ENCODE results near the gene SMAD5.
A peak's percentile ranks its signal among the peaks of the same experiment; 100 is the strongest.

SMAD5 gene

DNA sequence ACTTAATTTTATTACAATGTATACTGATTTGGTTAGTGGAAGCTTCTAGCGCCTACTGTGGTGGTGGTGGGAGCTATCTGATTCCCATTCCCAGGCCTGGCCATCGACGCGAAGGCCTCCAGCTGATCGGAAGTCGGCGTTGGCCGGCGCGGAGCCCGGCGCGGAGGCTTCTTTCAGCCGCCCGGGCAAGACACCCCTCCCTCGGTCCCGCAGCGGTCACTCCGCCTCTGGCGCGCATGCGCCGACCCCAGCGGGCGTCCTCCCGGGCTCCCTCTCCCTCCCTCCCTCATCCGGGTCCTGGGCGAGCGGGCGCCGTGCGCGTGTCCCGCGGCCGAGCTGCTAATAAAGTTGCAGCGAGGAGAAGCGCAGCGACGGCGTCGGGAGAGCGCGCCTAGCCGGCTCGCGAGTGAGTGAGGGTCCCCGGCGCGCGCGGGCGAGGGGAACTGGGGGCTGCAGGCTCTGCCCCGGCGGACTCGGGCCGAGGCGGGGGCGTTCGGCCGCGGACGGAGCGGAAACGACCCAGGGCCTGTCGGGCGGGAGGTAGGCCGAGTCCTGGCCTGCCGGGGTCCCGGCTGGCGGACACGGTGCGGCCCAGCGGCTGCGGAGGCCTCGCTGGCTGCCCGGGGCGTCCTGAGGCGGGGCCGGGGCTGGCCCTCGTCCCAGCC, at the start of gene SMAD5:
SMAD5 (plus strand) TSS at position 289 of the 665 bp plus-strand sequence. CDS start 20,916 bp downstream, outside the sequence.
- peak; percentile 65 to 78 for DNase-seq (ENCODE audit: low read depth in 2 of 2)

DNA sequence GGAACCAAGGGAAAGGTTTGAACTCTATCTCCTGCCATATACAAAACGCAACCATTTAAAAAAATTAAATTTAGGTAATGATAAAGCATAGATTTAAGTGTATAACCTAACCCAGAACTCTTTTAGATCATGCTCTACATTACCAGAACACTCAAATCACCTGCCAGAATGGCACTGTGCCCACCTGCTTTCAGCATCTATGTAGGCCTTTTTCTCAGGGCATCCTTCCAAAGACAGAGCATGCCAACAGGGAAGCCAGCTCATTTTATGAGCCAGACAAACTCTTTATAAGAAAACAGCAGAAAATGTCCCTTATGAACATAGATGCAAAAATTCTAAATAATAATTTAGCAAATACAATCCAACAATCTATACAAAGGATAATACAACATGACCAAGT, 47.9 kb upstream of the SMAD5 start:
- DNase-seq (ENCODE audit: low read depth in 2 of 2): no peak

DNA sequence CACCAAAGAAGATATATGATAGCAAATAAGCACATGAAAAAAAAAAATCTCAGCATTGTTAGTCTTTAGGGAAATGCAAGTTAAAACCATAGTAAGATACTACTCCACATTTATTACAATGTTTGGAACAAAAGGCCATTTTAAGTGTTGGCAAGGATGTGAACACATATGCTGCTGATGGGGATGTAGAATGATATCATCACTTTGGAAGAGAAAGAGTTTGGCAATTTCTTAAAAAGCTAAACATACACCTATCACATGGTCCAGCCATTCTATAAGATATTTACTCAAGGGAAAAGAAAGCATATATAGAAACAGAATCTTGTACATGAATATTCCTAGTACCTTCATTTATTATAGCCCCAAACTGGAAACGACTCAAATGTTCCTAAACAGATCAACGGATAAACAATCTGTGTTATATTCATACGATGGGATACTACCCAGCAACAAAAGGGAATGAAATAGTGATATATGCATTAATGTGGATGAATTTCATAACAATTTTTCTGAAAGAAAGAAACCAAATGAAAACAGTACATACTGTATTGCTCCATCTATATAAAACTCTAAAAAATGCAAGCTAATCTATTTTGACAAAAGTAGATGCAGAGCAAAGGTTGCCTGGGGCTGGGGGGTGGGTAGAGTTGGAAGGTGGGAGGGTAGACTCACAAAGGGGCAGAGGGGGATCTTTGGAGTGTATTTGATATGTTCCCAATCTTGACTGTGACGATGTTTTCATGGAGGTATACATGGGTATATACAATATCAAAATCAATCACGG, 45.7 kb upstream of the SMAD5 start:
- no peak for DNase-seq (ENCODE audit: low read depth in 2 of 2)

DNA sequence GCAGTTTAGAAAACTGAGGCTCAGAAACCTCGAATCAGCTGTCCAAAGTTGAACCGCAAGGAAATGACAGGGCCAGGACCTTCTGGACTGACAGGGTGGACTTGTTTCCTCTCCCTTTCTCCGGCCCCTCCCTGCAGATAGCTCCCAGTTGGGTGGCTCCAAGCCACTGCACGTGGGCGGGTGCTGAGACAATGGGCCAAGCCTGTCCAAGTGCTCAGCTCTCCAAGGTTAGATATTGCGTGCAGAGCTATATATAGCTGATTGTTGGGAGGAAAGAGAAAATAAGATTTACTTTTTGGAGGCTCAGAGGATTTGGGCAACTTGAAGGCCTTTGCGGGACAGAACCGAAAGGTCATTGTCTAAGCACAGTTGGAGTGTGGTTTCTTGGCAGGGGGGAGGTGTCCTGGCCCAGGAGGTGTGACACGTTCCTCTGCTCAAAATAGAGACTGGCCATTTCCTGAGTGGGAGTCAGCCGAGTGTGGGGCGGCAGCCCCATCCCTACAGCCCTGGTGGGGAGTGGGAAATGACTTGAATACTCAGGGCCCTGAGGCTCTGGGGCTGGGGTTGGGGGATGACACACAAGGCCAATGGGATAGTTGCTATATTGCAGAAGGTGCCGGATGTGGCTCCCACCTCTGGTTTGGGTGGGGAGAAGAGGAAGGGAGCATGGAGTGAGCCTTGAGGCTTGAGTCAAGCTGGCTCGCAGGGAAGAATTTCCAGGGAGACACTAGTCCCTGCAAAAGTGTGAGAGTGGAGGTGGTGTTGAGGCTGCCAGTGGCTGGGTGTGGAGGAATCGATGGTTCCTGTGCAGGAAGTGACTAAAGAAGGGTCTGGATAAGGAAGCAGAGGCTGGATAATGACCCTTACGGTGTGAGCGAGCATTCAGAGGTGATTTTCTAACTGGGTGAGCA, 44.4 kb upstream of the SMAD5 start:
- DNase-seq (ENCODE audit: low read depth in 2 of 2): no peak

DNA sequence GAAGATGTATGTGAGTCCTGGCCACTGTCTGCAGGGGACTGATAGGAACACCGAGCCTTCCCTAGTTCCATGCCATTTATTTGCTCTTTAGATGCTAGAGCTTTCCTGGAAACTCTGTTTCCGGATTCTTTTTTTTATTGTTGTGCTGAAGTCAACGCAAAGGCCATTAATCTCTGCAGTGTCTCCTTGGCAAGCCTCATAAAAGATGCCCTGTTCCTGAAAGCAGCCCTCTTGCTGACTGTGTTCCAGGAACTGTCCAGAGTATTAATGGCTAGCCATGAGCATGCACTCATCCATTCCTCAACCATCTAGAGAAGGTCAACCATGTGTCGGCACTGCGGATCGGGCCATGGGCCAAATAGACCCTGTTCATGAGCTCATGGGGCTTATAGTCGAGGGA, 42.9 kb upstream of the SMAD5 start:
- DNase-seq (ENCODE audit: low read depth in 2 of 2): no peak

DNA sequence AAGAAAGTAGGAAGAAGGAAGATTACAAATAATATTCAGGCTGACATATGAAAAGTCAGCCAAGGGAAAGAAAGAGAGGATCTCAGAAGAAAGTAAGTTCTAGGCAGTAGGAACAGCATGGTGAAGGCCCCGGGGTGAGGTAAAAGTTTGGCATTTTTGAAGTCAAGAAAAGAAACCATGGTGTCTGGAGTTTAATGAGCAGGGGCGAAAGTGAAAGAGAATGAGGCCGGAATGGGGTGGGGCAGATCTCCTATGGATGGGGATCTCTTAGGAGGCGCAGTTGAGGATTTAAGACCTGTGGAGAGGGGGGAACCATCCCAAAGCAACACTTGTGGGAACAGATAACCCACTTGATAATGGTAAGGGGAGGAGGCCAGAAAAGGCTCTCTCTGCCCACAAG, 42.3 kb upstream of the SMAD5 start:
- DNase-seq (ENCODE audit: low read depth in 2 of 2): no peak

DNA sequence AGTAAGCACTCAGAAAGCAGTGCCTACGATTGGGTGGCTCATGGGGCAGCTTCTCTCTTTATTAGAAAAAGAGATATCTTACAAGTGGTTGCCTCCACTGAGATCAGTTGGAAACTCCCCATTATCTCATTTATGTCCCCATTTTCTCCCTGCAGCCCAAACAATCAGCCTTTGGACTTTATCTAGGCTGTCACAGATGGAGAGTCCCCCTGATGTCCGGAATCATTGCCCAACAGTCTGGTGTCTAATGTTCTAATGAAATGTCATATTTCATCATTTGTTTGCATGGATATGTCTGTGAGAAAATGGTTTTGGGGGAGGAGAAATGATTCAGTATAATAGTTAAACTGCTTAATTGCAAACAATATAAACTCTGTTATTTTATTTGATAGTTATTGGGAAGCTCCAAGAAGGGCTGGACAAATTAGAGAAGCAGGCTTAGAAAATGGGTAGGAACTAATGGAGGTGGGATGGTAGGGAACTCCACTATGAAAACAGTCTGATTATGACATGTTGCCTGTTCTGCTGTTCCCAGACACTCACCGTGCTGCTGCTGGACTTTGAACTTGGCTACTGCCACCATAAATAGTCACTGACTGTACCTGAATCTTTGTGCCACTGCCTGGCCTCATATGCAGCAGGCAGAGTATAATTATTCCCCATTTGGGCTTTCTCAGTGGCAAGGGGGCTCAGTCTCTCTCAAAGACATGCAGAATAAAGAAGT, 38.3 kb upstream of the SMAD5 start:
- no peak for DNase-seq (ENCODE audit: low read depth in 2 of 2)

DNA sequence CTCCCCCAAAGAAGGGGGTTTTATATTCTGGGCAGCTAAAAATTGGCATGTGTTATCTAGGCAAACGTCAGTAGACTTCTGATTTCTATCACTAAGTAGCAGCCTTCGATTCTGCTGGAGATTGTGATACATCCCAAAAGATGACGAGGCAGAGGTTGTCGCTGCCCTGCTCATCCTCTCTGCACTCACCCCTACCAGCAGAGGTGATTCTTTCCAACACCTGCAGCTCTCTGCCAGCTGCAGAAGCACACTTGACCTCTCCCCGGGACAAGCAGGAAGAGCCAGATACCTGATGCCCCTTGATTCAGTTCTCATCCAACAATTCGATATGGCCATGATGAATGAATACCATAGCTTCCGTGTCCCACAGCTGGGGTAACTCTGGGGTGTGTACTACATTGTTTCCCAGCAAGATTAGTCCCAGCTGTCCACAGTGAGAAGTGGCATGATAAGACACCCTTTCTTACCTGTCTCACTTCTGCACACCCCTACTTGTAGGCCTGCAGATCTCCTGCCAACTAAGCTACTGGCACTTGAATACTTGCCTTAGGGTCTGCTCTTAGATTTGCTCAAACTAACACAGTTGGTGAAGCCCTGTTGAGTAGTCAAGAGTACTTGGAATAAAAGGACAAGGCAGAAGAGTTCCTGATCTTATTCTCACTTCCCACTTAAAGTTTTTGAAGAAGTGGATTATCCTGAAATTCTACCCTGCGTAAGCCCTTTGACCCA, 37.6 kb upstream of the SMAD5 start:
- no peak for DNase-seq (ENCODE audit: low read depth in 2 of 2)

DNA sequence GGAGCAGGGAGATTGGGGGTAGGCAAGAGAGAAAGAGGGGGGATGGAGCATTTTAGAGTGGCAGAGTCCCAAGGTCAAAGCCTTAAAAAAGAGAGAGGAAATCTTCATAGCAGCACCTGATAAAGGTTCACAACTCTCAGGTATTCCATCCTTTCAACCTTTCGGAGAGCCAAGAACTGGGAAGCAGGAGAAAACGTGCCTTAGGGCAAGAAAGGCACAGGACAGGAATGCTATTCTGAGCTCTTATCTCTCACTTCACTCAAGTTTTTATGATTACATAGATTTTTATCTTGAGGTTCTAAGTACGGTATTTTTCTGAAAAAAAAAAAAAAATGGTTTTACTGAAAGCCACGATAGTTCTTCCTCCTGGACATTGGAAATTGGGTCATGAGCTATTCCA, 34.5 kb upstream of the SMAD5 start:
- no peak for DNase-seq (ENCODE audit: low read depth in 2 of 2)

DNA sequence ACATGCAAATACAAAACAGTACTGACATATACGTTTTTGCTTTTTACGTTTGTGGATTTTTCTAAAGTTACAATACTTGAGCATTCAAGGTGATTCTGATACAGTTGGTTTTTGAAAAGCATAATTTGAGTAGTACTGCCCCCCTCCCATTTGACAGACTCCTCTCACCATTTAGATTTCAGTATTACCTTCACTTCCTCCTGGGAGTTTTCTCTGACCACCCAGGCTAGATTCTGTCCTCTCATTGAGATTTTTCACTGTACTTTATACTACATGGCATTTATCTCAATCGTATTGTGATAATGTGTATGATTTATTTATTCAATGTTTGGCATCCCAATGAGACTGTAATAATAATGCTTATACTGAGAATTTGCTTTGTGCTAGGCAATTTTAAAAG, 32.8 kb upstream of the SMAD5 start:
- no peak for DNase-seq (ENCODE audit: low read depth in 2 of 2)

DNA sequence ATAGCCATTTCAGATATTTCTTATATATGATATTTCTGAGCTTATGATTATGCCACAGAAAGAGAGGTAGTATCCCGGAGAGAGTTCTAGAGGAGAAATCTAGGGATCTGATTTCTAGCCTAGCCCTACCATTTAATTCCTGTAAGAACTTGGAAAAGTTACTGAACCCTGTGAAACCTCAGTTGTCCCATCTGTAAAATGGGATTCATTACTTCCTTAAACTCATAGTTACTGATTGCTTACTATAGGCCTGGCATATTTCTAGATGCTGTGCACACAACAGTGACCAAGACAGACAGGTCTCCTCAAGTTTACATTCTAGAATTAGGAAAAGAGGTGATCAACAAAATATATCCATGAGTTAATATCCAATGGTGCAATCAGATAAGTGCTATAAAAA, 30.8 kb upstream of the SMAD5 start:
- DNase-seq (ENCODE audit: low read depth in 2 of 2): no peak

DNA sequence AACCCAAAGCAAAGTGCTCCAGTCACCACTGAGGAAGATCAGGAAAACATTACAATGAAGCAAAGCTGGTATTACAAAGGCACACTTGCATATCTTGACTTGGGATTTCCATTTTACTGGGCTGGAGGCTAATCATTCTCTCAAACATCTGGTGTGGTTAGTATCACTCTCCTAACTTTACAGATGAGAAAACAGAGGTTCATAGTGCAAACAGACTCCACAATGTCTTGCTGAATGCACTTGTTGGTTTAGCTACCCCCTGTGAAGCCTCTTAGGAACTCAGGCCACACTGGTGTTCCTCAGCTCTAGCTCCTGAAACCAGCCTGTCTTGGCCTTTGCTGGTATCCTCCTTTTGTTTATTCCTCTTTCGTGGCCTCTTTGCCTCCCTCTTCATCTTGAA, 29.5 kb upstream of the SMAD5 start:
- no peak for DNase-seq (ENCODE audit: low read depth in 2 of 2)

DNA sequence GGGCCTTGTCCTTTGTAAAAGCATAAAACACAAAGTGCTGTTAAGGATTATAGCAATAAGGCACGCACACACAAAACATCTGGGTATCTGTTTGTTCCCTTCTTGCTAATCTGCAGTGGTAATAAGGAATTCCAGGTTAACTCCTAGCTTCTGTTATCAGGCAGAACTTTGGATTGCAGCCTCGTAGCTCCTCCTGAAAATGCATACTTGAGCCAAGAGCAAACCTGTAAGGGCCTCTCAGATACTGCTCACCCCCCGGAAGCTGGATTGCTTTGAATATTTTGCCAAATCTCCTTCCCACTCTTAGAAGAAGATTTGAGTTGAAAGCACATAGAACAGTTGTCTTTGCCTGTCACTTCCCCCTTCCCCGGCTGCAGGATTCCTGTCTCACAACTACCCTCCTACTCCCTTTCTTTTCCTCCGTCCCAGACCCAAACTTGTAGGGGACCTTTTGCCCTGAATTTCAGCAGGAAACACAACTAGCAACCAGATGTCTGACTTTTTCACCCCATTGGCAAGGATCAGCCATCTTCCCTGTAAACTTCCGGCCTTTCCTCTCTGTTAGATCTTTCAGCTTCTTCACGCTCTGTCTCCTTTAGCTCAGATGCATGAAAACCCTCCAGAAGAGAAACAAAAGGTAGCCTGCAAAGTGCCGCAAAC, 28.2 kb upstream of the SMAD5 start:
- DNase-seq (ENCODE audit: low read depth in 2 of 2): no peak

DNA sequence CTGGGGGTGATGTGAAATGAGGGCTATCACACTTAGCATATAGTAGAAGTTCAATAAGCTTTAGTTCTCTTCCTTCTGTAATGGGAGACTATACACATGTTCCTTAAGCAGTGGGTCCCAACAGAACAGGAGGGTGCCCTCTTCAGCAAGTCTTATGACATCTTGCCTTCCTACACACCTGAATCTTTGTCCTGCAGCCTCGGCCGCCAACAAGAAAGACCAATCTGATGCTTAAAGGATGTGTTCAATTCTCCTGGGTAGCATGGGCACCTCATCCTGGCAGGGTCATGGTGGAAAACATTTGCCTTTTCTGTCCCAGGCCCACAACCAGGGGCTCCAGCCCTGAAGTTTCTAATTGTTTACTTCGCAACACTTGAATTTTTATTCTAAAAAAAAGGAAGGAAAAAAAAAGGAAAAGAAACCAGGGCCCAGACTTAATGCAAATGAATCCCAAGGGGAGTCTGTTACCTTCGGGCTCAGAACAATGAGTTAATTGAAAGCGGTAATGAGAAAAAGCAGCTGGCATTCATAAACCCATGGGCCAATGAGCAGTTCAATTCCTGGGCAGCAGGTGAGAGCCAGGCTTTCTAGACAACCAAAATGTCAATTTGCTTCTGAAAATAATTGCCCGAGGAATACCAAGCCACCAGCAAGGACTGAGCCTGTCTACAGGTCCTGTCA, 26.2 kb upstream of the SMAD5 start:
- no peak for DNase-seq (ENCODE audit: low read depth in 2 of 2)

DNA sequence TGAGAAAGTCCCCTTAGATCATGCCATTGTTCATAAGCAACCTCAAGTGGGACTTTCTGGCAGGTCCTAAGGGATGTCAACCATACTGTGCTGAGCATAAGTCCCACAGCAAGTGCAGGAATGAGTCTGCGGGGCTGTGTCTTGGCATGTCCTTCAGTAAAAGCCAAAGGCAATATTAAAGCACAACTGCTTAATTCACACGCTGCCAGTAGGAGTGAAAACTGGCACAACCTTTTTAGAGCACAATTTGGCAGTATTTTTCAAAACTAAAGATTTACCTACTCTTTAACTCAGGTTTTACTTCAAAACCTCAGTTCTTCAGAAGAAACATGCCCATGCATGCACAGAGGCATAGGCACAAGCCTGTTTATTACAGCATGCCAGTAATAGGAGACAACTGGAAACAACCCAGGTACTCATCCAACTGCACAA, 24.4 kb upstream of the SMAD5 start:
- no peak for DNase-seq (ENCODE audit: low read depth in 2 of 2)

DNA sequence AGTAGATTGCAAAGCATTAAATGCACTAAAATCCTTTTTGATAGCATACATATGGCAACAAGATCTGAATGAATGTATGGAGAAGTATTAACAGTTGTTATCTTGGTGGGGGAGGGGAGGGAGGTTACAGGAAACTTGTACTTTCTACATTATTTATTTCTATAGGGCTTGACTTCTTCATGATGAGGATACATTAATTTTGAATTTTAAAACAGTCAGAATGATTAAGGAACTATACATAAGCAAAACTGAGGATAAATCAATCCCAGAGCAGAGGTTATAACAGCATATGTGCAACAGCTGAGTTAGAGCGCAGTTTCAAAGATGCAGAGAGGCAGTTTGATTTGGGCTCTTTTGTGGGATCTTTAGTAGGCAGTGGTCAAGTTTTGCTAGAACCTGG, 23.9 kb upstream of the SMAD5 start:
- no peak for DNase-seq (ENCODE audit: low read depth in 2 of 2)

DNA sequence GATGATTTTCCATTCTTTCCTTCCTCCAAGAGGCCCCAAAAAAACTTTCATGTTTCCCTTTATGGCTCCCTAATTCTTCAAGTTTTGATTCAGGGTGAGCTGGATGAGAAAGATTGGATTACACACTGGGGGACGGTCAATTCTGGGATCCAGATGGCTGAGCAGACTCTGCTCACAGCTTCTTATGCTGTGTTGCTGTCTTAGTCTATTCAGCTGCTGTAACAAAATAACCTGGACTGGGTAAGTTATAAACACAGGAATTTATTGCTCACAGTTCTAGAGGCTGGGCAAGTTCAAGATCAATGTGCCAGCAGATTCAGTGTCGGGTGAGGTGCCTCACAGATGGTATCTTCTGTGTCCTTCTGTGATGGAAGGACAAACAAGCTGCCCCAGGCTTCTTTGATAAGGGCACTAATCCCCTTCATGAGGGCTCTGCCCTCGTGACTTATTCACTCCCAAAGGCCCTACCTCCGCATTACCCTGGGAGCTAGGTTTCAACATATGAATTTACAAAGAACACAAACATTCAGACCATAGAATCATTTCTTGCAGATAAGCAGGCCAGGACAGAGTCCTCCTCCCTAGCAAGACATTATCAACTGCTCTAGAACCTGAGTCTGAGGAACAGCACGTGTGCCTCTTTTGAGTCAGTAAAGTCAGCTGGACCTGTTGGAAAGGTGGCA, 23.1 kb upstream of the SMAD5 start:
- no peak for DNase-seq (ENCODE audit: low read depth in 2 of 2)

DNA sequence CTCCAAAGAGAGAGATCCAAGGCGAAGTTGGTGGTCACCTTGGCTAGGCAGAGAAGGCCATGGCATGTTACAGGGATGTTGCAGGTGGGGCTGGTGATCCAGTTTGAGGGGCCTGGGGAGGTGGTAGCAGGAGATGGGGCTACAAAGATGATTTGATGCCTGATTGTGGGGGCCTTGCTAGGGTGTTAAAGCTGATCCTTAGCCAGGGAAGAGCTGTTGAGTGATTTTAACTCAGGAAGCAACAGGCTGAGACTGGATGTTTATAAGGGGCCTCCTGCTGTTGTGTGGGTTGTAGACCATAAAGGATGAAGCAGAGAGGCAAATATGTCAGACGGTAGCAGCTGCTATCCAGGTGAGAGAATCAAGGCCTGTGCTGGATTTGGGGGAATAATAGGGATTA, 19.0 kb upstream of the SMAD5 start:
- no peak for DNase-seq (ENCODE audit: low read depth in 2 of 2)

DNA sequence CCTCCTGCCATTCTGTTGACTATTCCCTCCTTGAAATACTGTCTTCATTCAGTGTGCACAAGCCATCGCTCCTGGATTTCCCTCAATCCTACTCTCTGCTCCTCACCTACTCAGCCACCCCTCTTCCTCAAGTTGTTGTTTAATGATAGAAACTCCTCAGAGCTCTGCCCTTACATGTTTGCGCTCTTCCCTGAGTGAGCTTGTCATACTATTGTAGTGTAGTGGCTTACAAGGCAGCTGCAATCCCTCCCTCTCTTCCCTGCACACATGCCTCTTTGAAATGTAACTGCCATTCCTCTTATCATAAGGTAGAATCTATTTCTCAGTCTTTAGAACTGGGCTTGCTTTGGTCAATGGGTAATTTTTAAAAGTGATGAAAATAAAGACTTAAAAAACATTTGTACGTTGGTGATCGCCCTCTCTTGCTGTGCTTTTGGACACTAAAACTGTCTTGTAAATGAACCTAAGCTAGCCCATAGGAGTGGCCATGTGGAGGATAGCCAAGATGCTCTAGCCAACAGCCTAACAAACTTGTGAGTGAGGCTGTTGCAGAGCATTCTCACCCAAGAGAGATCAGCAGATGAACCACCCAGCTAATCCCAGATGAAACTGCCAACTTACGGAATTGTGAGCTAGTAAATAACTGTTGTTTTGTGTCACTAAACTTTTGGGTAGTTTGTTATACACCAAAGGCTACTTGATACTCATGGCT, 18.1 kb upstream of the SMAD5 start:
- DNase-seq (ENCODE audit: low read depth in 2 of 2): no peak
